WTC11 (cell line): ENCODE measurements around the gene SPDYE6. TPM values are rescaled to one million over a fixed set of nuclear protein-coding genes. Genes with fewer than 3 reads are reported as not detected.
"Not testable (repeated sequence)": the region's sequence is repeated elsewhere in the genome, so short reads cannot be mapped to it uniquely, and the experiment has no call there.

Source experiments
- ATAC-seq: fragments of 200-7000 bp; cut with Tn5 transposase; 2 replicates; pipeline ENCODE4 v1.10.0; 2021; ENCODE audit warnings: mild to moderate bottlenecking, moderate library complexity
- CTCF ChIA-PET: fragments of 300-600 bp; sonication (Branson Sonifier 250); formaldehyde crosslinking; loops from one replicate; lab custom pipeline; 2021; ENCODE audit warnings: antibody characterized with exemption; lab: Charles Lee
- POLR2A ChIA-PET: fragments of 350-600 bp; sonication (Branson Sonifier 250); formaldehyde crosslinking; loops from one replicate; lab custom pipeline; 2021; ENCODE audit warnings: antibody characterized with exemption; lab: Charles Lee
- DNase-seq: peaks from one replicate; pipeline ENCODE4 v3.0.0; 2021; ENCODE audit warnings: low spot score
- H3K27ac Mint-ChIP-seq: 2 replicates; pipeline ENCODE4 v1.8.0; 2021; ENCODE audit warnings: mixed read lengths
- H3K27me3 Mint-ChIP-seq: 2 replicates; pipeline ENCODE4 v1.8.0; 2021; ENCODE audit warnings: low read depth, mild to moderate bottlenecking, moderate library complexity, mixed read lengths
- H3K36me3 Mint-ChIP-seq: 2 replicates; pipeline ENCODE4 v1.8.0; 2021; ENCODE audit warnings: mixed read lengths
- H3K4me1 Mint-ChIP-seq: 2 replicates; pipeline ENCODE4 v1.8.0; 2022; ENCODE audit warnings: mixed read lengths
- H3K4me3 Mint-ChIP-seq: 2 replicates; pipeline ENCODE4 v1.8.0; 2021; ENCODE audit warnings: mild to moderate bottlenecking, moderate library complexity, mixed read lengths
- H3K9me3 Mint-ChIP-seq: 2 replicates; pipeline ENCODE4 v1.8.0; 2021; ENCODE audit warnings: mixed read lengths
- CBFB ChIP-seq: sonication (generic); formaldehyde crosslinking; IDR thresholded peaks from 2 replicates; pipeline ENCODE4 v1.8.1; 2022; ENCODE audit warnings: mild to moderate bottlenecking, low read depth, missing genetic modification reagents
- CREM ChIP-seq: sonication (generic); formaldehyde crosslinking; IDR thresholded peaks from 2 replicates; pipeline ENCODE4 v1.8.1; 2022; ENCODE audit warnings: mild to moderate bottlenecking, missing genetic modification reagents, moderate library complexity
- FOXJ3 ChIP-seq: sonication (generic); formaldehyde crosslinking; IDR thresholded peaks from 2 replicates; pipeline ENCODE4 v1.9.0; 2021; ENCODE audit warnings: missing genetic modification reagents, mild to moderate bottlenecking, borderline replicate concordance
- GRHL2 ChIP-seq: fragments of 250-450 bp; sonication (Bioruptor Pico); IDR thresholded peaks from 2 replicates; pipeline ENCODE4 v1.8.0; 2022; ENCODE audit warnings: mild to moderate bottlenecking, moderate library complexity; ENCODE audit not compliant: insufficient replicate concordance, severe bottlenecking
- GTF2I ChIP-seq: fragments of 250-450 bp; sonication (Bioruptor Pico); conservative IDR thresholded peaks from 2 replicates; pipeline ENCODE4 v1.4.0; 2021; ENCODE audit warnings: mild to moderate bottlenecking
- KAT7 ChIP-seq: sonication (generic); formaldehyde crosslinking; IDR thresholded peaks from 2 replicates; pipeline ENCODE4 v1.8.1; 2023; ENCODE audit warnings: missing genetic modification reagents, mild to moderate bottlenecking, borderline replicate concordance
- MXD4 ChIP-seq: fragments of 250-450 bp; sonication (Bioruptor Pico); IDR thresholded peaks from 2 replicates; pipeline ENCODE4 v1.8.0; 2021; ENCODE audit warnings: mild to moderate bottlenecking, moderate library complexity, borderline replicate concordance
- NFATC4 ChIP-seq: fragments of 250-450 bp; sonication (Bioruptor Pico); IDR thresholded peaks from 2 replicates; pipeline ENCODE4 v1.9.0; 2021; ENCODE audit warnings: mild to moderate bottlenecking
- OVOL2 ChIP-seq: fragments of 250-450 bp; sonication (Bioruptor Pico); IDR thresholded peaks from 2 replicates; pipeline ENCODE4 v1.9.0; 2021; ENCODE audit warnings: mild to moderate bottlenecking, borderline replicate concordance
- SMAD3 ChIP-seq: sonication (generic); formaldehyde crosslinking; IDR thresholded peaks from 2 replicates; pipeline ENCODE4 v1.8.0; 2022; ENCODE audit warnings: missing genetic modification reagents, mild to moderate bottlenecking, borderline replicate concordance
- ZNF121 ChIP-seq: sonication (generic); formaldehyde crosslinking; IDR thresholded peaks from 2 replicates; pipeline ENCODE4 v1.8.0; 2023; ENCODE audit warnings: missing genetic modification reagents
- ZNF138 ChIP-seq: sonication (generic); formaldehyde crosslinking; conservative IDR thresholded peaks from 2 replicates; pipeline ENCODE4 v1.8.1; 2022; ENCODE audit warnings: mild to moderate bottlenecking, moderate library complexity, missing genetic modification reagents
- ZNF219 ChIP-seq: sonication (generic); formaldehyde crosslinking; IDR thresholded peaks from 2 replicates; pipeline ENCODE4 v1.8.0; 2023; ENCODE audit warnings: missing genetic modification reagents, mild to moderate bottlenecking, borderline replicate concordance
- total RNA-seq: library from RNA; stranded (reverse); gene quantifications from 3 replicates; pipeline ENCODE4 v1.2.3, GENCODE V29; 2021
- TF ChIP-seq, protein P1 (sequence below): sonication (generic); formaldehyde crosslinking; IDR thresholded peaks from 2 replicates; pipeline ENCODE4 v1.8.0; 2022; ENCODE audit warnings: missing genetic modification reagents
- TF ChIP-seq, protein P2 (sequence below): sonication (generic); formaldehyde crosslinking; conservative IDR thresholded peaks from 2 replicates; pipeline ENCODE4 v1.8.1; 2023; ENCODE audit warnings: mild to moderate bottlenecking, low read depth, missing genetic modification reagents, moderate library complexity
- TF ChIP-seq, protein P3 (sequence below): fragments of 250-450 bp; sonication (Bioruptor Pico); IDR thresholded peaks from 2 replicates; pipeline ENCODE4 v1.9.0; 2021; ENCODE audit warnings: mild to moderate bottlenecking
- TF ChIP-seq, protein P4 (sequence below): fragments of 250-450 bp; sonication (Bioruptor Pico); IDR thresholded peaks from 2 replicates; pipeline ENCODE4 v1.9.0; 2021; ENCODE audit warnings: mild to moderate bottlenecking, borderline replicate concordance

The SPDYE6 gene
- total RNA-seq, 1 experiment from 2014 or later: not detected

DNA sequence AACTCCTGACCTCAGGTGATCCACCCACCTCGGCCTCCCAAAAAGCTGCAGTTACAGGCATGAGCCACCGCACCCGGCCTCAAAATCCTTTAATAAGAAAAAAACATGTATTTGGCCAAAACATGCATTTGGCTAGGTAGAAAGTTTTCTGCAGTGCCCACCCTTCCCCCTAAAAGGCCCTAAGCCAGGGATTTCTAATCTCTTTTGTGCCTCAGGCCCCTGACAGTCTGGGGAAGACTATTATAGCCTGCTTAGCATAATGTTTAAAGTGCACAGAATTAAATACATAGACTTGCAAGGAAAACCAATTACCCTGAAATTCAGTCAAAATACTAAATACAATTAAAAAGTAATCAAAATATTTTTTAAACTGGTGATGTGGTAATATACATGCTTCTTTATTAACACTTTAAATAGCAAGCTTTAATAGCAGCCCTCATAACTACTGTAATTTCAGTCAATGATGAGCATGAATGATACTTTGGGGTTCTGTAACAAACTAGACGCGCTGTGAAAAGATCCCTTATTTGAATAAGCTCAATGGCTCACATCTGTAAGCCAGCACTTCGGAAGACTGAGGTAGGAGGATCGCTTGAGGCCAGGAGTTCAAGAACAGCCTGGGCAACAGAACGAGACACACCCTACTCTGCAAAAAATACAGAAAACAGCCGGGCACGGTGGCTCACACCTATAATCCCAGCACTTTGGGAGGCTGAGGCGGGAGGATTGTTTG is 29.9 kb downstream of the SPDYE6 start (continued):
- TF ChIP-seq, protein P1, sequence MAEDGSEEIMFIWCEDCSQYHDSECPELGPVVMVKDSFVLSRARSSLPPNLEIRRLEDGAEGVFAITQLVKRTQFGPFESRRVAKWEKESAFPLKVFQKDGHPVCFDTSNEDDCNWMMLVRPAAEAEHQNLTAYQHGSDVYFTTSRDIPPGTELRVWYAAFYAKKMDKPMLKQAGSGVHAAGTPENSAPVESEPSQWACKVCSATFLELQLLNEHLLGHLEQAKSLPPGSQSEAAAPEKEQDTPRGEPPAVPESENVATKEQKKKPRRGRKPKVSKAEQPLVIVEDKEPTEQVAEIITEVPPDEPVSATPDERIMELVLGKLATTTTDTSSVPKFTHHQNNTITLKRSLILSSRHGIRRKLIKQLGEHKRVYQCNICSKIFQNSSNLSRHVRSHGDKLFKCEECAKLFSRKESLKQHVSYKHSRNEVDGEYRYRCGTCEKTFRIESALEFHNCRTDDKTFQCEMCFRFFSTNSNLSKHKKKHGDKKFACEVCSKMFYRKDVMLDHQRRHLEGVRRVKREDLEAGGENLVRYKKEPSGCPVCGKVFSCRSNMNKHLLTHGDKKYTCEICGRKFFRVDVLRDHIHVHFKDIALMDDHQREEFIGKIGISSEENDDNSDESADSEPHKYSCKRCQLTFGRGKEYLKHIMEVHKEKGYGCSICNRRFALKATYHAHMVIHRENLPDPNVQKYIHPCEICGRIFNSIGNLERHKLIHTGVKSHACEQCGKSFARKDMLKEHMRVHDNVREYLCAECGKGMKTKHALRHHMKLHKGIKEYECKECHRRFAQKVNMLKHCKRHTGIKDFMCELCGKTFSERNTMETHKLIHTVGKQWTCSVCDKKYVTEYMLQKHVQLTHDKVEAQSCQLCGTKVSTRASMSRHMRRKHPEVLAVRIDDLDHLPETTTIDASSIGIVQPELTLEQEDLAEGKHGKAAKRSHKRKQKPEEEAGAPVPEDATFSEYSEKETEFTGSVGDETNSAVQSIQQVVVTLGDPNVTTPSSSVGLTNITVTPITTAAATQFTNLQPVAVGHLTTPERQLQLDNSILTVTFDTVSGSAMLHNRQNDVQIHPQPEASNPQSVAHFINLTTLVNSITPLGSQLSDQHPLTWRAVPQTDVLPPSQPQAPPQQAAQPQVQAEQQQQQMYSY: no peak
- TF ChIP-seq FOXJ3 (CRISPR knock-in tag): no peak
- no peak for TF ChIP-seq MXD4 (CRISPR knock-in tag)
- TF ChIP-seq, protein P2, sequence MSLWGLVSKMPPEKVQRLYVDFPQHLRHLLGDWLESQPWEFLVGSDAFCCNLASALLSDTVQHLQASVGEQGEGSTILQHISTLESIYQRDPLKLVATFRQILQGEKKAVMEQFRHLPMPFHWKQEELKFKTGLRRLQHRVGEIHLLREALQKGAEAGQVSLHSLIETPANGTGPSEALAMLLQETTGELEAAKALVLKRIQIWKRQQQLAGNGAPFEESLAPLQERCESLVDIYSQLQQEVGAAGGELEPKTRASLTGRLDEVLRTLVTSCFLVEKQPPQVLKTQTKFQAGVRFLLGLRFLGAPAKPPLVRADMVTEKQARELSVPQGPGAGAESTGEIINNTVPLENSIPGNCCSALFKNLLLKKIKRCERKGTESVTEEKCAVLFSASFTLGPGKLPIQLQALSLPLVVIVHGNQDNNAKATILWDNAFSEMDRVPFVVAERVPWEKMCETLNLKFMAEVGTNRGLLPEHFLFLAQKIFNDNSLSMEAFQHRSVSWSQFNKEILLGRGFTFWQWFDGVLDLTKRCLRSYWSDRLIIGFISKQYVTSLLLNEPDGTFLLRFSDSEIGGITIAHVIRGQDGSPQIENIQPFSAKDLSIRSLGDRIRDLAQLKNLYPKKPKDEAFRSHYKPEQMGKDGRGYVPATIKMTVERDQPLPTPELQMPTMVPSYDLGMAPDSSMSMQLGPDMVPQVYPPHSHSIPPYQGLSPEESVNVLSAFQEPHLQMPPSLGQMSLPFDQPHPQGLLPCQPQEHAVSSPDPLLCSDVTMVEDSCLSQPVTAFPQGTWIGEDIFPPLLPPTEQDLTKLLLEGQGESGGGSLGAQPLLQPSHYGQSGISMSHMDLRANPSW (CRISPR knock-in tag): no peak
- no peak for TF ChIP-seq GTF2I (CRISPR knock-in tag)
- TF ChIP-seq ZNF121 (CRISPR knock-in tag): no peak
- TF ChIP-seq, all 79 proteins: peak for 0

DNA sequence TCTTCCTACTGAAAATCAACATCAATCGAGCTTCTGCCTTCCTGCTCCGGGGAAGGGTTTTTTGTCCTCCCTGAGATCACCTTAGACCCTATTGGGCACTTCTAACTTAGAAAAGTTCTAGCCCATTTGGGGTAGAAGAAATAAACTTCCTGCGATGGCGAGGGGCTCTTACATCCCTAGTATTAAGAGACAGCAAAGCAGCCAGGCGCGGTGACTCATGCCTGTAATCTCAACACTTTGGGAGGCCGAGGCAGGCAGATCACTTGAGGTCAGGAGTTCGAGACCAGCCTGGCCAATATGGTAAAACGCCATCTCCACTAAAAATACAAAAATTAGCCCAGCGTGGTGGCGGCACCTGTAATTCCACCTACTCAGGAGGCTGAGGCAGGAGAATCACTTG is 31.1 kb downstream of the SPDYE6 start:
- peaks cover 17% of the 10 kb centered on the region for H3K4me1 Mint-ChIP-seq
- H3K27me3 Mint-ChIP-seq: peaks cover 14% of the 10 kb centered on the region
- H3K9me3 Mint-ChIP-seq, ATAC-seq, DNase-seq, H3K36me3 Mint-ChIP-seq, H3K27ac Mint-ChIP-seq, POLR2A ChIA-PET, H3K4me3 Mint-ChIP-seq: not testable (repeated sequence)
- CTCF ChIA-PET: interaction anchor here (0.6 kb wide), 1 partner anchor 11 kb away, joined by 4 read pairs; no protein-coding TSS in a partner anchor

DNA sequence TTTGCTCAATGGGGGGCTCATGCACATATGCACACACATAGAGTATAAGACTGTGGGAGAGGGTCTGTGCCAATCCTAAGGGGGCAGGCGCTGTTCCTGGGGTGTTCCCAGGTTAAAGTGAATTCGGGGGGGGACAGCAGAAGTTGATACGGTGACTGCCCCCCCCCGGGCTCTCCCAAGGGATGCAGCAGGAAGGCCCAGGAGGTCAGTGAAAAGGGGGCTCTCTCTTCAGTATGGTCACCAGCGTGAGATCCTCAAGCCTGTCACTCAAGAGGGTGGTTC is 32.4 kb downstream of the SPDYE6 start:
- Mint-ChIP-seq H3K27ac (no peak overlapping the region), H3K36me3 (no peaks in the 10 kb centered on the region), H3K4me3 (no peak overlapping the region), H3K4me1 (peaks cover 17% of the 10 kb centered on the region), H3K9me3 (no peaks in the 10 kb centered on the region), H3K27me3 (peaks cover 13% of the 10 kb centered on the region)
- DNase-seq (no peak), ATAC-seq (no peak)
- ChIA-PET CTCF (no interaction called here), POLR2A (no interaction called here)
- TF ChIP-seq CREM: no peak
- TF ChIP-seq CBFB (CRISPR knock-in tag): no peak
- TF ChIP-seq, protein P3, sequence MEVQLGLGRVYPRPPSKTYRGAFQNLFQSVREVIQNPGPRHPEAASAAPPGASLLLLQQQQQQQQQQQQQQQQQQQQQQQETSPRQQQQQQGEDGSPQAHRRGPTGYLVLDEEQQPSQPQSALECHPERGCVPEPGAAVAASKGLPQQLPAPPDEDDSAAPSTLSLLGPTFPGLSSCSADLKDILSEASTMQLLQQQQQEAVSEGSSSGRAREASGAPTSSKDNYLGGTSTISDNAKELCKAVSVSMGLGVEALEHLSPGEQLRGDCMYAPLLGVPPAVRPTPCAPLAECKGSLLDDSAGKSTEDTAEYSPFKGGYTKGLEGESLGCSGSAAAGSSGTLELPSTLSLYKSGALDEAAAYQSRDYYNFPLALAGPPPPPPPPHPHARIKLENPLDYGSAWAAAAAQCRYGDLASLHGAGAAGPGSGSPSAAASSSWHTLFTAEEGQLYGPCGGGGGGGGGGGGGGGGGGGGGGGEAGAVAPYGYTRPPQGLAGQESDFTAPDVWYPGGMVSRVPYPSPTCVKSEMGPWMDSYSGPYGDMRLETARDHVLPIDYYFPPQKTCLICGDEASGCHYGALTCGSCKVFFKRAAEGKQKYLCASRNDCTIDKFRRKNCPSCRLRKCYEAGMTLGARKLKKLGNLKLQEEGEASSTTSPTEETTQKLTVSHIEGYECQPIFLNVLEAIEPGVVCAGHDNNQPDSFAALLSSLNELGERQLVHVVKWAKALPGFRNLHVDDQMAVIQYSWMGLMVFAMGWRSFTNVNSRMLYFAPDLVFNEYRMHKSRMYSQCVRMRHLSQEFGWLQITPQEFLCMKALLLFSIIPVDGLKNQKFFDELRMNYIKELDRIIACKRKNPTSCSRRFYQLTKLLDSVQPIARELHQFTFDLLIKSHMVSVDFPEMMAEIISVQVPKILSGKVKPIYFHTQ (CRISPR knock-in tag): no peak
- TF ChIP-seq KAT7 (CRISPR knock-in tag): no peak
- no peak for TF ChIP-seq ZNF219 (CRISPR knock-in tag)
- no peak for TF ChIP-seq GRHL2 (CRISPR knock-in tag)
- no peak for TF ChIP-seq OVOL2 (CRISPR knock-in tag)
- TF ChIP-seq SMAD3 (CRISPR knock-in tag): no peak
- TF ChIP-seq MXD4 (CRISPR knock-in tag): no peak
- no peak for TF ChIP-seq NFATC4 (CRISPR knock-in tag)
- TF ChIP-seq ZNF138 (CRISPR knock-in tag): no peak
- TF ChIP-seq, protein P4, sequence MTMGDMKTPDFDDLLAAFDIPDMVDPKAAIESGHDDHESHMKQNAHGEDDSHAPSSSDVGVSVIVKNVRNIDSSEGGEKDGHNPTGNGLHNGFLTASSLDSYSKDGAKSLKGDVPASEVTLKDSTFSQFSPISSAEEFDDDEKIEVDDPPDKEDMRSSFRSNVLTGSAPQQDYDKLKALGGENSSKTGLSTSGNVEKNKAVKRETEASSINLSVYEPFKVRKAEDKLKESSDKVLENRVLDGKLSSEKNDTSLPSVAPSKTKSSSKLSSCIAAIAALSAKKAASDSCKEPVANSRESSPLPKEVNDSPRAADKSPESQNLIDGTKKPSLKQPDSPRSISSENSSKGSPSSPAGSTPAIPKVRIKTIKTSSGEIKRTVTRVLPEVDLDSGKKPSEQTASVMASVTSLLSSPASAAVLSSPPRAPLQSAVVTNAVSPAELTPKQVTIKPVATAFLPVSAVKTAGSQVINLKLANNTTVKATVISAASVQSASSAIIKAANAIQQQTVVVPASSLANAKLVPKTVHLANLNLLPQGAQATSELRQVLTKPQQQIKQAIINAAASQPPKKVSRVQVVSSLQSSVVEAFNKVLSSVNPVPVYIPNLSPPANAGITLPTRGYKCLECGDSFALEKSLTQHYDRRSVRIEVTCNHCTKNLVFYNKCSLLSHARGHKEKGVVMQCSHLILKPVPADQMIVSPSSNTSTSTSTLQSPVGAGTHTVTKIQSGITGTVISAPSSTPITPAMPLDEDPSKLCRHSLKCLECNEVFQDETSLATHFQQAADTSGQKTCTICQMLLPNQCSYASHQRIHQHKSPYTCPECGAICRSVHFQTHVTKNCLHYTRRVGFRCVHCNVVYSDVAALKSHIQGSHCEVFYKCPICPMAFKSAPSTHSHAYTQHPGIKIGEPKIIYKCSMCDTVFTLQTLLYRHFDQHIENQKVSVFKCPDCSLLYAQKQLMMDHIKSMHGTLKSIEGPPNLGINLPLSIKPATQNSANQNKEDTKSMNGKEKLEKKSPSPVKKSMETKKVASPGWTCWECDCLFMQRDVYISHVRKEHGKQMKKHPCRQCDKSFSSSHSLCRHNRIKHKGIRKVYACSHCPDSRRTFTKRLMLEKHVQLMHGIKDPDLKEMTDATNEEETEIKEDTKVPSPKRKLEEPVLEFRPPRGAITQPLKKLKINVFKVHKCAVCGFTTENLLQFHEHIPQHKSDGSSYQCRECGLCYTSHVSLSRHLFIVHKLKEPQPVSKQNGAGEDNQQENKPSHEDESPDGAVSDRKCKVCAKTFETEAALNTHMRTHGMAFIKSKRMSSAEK: no peak
